Activated T-helper 2 cell treated with anti-CD3 and anti-CD28 coated beads, Interferon-gamma antibody, Interleukin-2, Interleukin-4, amounts not matched to agents 10 μg/mL and 5 μg/mL and 100 μg/mL, durations not matched to agents 14 hours and 24 hours and 36 hours (primary cell): ENCODE measurements around the gene STS. TPM values are rescaled to one million over a fixed set of nuclear protein-coding genes. Genes with fewer than 3 reads are reported as not detected.
"Not testable (repeated sequence)": the region's sequence is repeated elsewhere in the genome, so short reads cannot be mapped to it uniquely, and the experiment has no call there.

Experiments used
- DNase-seq: peaks from one replicate; pipeline ENCODE4 v3.0.0; 2021; ENCODE audit warnings: low spot score
- H3K27ac Mint-ChIP-seq: one replicate; pipeline ENCODE4 v1.8.0; 2021; ENCODE audit warnings: mixed read lengths
- H3K27me3 Mint-ChIP-seq: one replicate; pipeline ENCODE4 v1.8.0; 2021; ENCODE audit warnings: low read depth, mixed read lengths
- H3K36me3 Mint-ChIP-seq: one replicate; pipeline ENCODE4 v1.8.0; 2021; ENCODE audit warnings: low read depth, mixed read lengths
- H3K4me1 Mint-ChIP-seq: one replicate; pipeline ENCODE4 v1.8.0; 2021; ENCODE audit warnings: low read depth, mixed read lengths
- H3K4me3 Mint-ChIP-seq: one replicate; pipeline ENCODE4 v1.8.0; 2021; ENCODE audit warnings: low read depth, mild to moderate bottlenecking, moderate library complexity, mixed read lengths
- H3K9me3 Mint-ChIP-seq: one replicate; pipeline ENCODE4 v1.8.0; 2021; ENCODE audit warnings: mixed read lengths
- intact Hi-C: fragments of 100-400 bp; cut with micrococcal nuclease; formaldehyde crosslinking; loops from one replicate; pipeline ENCODE4 v1.15.1; 2023
- total RNA-seq: library from RNA; stranded (reverse); gene quantifications from 2 replicates; pipeline ENCODE4 v1.2.3, GENCODE V29; 2022

STS gene
- total RNA-seq, 1 donor from 2014 or later: 1.0 TPM

- Mint-ChIP-seq H3K4me1 (no peaks in the 10 kb centered on the region), H3K4me3 (no peak overlapping the region), H3K27ac (no peak overlapping the region), H3K36me3 (no peaks in the 10 kb centered on the region), H3K27me3 (no peaks in the 10 kb centered on the region), H3K9me3 (no peaks in the 10 kb centered on the region)
- no peak for DNase-seq
- intact Hi-C loops: no loop called here
Measured at GRCh38 chrX:7169627-7170026, 22.1 kb downstream of the STS start.

- intact Hi-C loops: no loop called here
- H3K27ac Mint-ChIP-seq: no peak overlapping the region
- H3K4me1 Mint-ChIP-seq: no peaks in the 10 kb centered on the region
- no peak overlapping the region for H3K4me3 Mint-ChIP-seq
- H3K27me3 Mint-ChIP-seq: no peaks in the 10 kb centered on the region
- no peaks in the 10 kb centered on the region for H3K9me3 Mint-ChIP-seq
- no peak for DNase-seq
- H3K36me3 Mint-ChIP-seq: no peaks in the 10 kb centered on the region
Measured at GRCh38 chrX:7170898-7171297, 23.4 kb downstream of the STS start.

GRCh38 chrX:7178859-7179258, 31.3 kb downstream of the STS start:
- H3K4me3 Mint-ChIP-seq, DNase-seq, intact Hi-C loops: not testable (repeated sequence)

GRCh38 chrX:7179446-7179845, 31.9 kb downstream of the STS start:
- peaks cover 5% of the 10 kb centered on the region for H3K4me1 Mint-ChIP-seq
- H3K27ac Mint-ChIP-seq: no peak overlapping the region
- H3K36me3 Mint-ChIP-seq: no peaks in the 10 kb centered on the region

More at GRCh38 chrX:7178859-7179258, 31.3 kb downstream of the STS start:
- H3K9me3 Mint-ChIP-seq, H3K27ac Mint-ChIP-seq, H3K4me1 Mint-ChIP-seq, H3K27me3 Mint-ChIP-seq, H3K36me3 Mint-ChIP-seq: not testable (repeated sequence)

GRCh38 chrX:7184816-7185215, 37.3 kb downstream of the STS start:
- DNase-seq: no peak
- H3K27me3 Mint-ChIP-seq: no peaks in the 10 kb centered on the region
- no peaks in the 10 kb centered on the region for H3K9me3 Mint-ChIP-seq
- no peak overlapping the region for H3K27ac Mint-ChIP-seq
- no peak overlapping the region for H3K4me3 Mint-ChIP-seq
- no peaks in the 10 kb centered on the region for H3K4me1 Mint-ChIP-seq
- H3K36me3 Mint-ChIP-seq: no peaks in the 10 kb centered on the region
- intact Hi-C loops: no loop called here

More at GRCh38 chrX:7179446-7179845, 31.9 kb downstream of the STS start:
- intact Hi-C loops: no loop called here
- Mint-ChIP-seq H3K9me3 (no peaks in the 10 kb centered on the region), H3K27me3 (no peaks in the 10 kb centered on the region), H3K4me3 (no peak overlapping the region)
- no peak for DNase-seq

- H3K4me1 Mint-ChIP-seq: no peaks in the 10 kb centered on the region
- no peaks in the 10 kb centered on the region for H3K36me3 Mint-ChIP-seq
- intact Hi-C loops: no loop called here
- H3K9me3 Mint-ChIP-seq: no peaks in the 10 kb centered on the region
- no peak for DNase-seq
- H3K4me3 Mint-ChIP-seq: no peak overlapping the region
- no peak overlapping the region for H3K27ac Mint-ChIP-seq
- no peaks in the 10 kb centered on the region for H3K27me3 Mint-ChIP-seq
Measured at GRCh38 chrX:7188672-7189071, 41.2 kb downstream of the STS start.

GRCh38 chrX:7190157-7190556, 42.6 kb downstream of the STS start:
- no peak overlapping the region for H3K27ac Mint-ChIP-seq
- no peak for DNase-seq
- H3K27me3 Mint-ChIP-seq: no peaks in the 10 kb centered on the region
- H3K4me3 Mint-ChIP-seq: no peak overlapping the region
- no peaks in the 10 kb centered on the region for H3K36me3 Mint-ChIP-seq
- H3K4me1 Mint-ChIP-seq: no peaks in the 10 kb centered on the region
- intact Hi-C loops: no loop called here
- no peaks in the 10 kb centered on the region for H3K9me3 Mint-ChIP-seq

- Mint-ChIP-seq H3K4me3 (no peak overlapping the region), H3K4me1 (no peaks in the 10 kb centered on the region), H3K9me3 (no peaks in the 10 kb centered on the region), H3K27ac (no peak overlapping the region), H3K27me3 (no peaks in the 10 kb centered on the region), H3K36me3 (no peaks in the 10 kb centered on the region)
- DNase-seq: no peak
- intact Hi-C loops: no loop called here
Measured at GRCh38 chrX:7191681-7192110, 44.2 kb downstream of the STS start.

- H3K27me3 Mint-ChIP-seq: no peaks in the 10 kb centered on the region
- DNase-seq: no peak
- H3K9me3 Mint-ChIP-seq: no peaks in the 10 kb centered on the region
- no peak overlapping the region for H3K4me3 Mint-ChIP-seq
- intact Hi-C loops: no loop called here
- H3K36me3 Mint-ChIP-seq: no peaks in the 10 kb centered on the region
- H3K4me1 Mint-ChIP-seq: no peaks in the 10 kb centered on the region
- H3K27ac Mint-ChIP-seq: no peak overlapping the region
Measured at GRCh38 chrX:7192871-7193270, 45.4 kb downstream of the STS start.

GRCh38 chrX:7194606-7195005, 47.1 kb downstream of the STS start:
- intact Hi-C loops: no loop called here
- no peaks in the 10 kb centered on the region for H3K9me3 Mint-ChIP-seq
- DNase-seq: no peak
- H3K36me3 Mint-ChIP-seq: no peaks in the 10 kb centered on the region
- no peak overlapping the region for H3K4me3 Mint-ChIP-seq
- H3K4me1 Mint-ChIP-seq: no peaks in the 10 kb centered on the region
- no peaks in the 10 kb centered on the region for H3K27me3 Mint-ChIP-seq
- no peak overlapping the region for H3K27ac Mint-ChIP-seq

Other genes with a start within 250 kb of the STS start
- gene PUDP, start 441 bp downstream of the STS start, total RNA-seq: 16.3 and 16.7 TPM in 2 replicates